H9 (cell line): ENCODE measurements around the gene SORCS2. TPM values are rescaled to one million over a fixed set of nuclear protein-coding genes. Genes with fewer than 3 reads are reported as not detected.
A peak's percentile ranks its signal among the peaks of the same experiment; 100 is the strongest.

ENCODE experiments used
- DNase-seq: peaks from one replicate; pipeline ENCODE4 v3.0.0-alpha.2; 2017
- H2AFZ ChIP-seq: one replicate; pipeline ENCODE4 v1.6.1; 2013; ENCODE audit warnings: mild to moderate bottlenecking, low read length, control low read depth, moderate library complexity
- H2AK5ac ChIP-seq: 2 replicates; pipeline ENCODE4 v1.6.1; 2013; ENCODE audit warnings: low read length, control low read depth, mixed read lengths; ENCODE audit not compliant: insufficient read length
- H2BK120ac ChIP-seq: one replicate; pipeline ENCODE4 v1.6.1; 2013; ENCODE audit warnings: low read depth, mild to moderate bottlenecking, low read length, control low read depth, inconsistent platforms; ENCODE audit not compliant: poor library complexity, severe bottlenecking
- H2BK12ac ChIP-seq: 2 replicates; pipeline ENCODE4 v1.6.1; 2013; ENCODE audit warnings: low read length, control low read depth, mixed read lengths, low read depth; ENCODE audit not compliant: insufficient read length
- H2BK15ac ChIP-seq: 2 replicates; pipeline ENCODE4 v1.6.1; 2013; ENCODE audit warnings: low read depth, low read length, control low read depth
- H2BK20ac ChIP-seq: one replicate; pipeline ENCODE4 v1.6.1; 2013; ENCODE audit warnings: low read depth, mild to moderate bottlenecking, low read length, control low read depth, inconsistent platforms; ENCODE audit not compliant: poor library complexity, severe bottlenecking
- H2BK5ac ChIP-seq: 2 replicates; pipeline ENCODE4 v1.6.1; 2013; ENCODE audit warnings: low read length, control low read depth, mixed read lengths; ENCODE audit not compliant: insufficient read length
- H3K14ac ChIP-seq: 2 replicates; pipeline ENCODE4 v1.6.1; 2013; ENCODE audit warnings: low read length, control low read depth; ENCODE audit not compliant: insufficient read depth
- H3K18ac ChIP-seq: 2 replicates; pipeline ENCODE4 v1.6.1; 2013; ENCODE audit warnings: low read depth, mild to moderate bottlenecking, mixed read lengths, low read length, control low read depth; ENCODE audit not compliant: insufficient read length
- H3K23ac ChIP-seq: 2 replicates; pipeline ENCODE4 v1.6.1; 2013; ENCODE audit warnings: low read length, control low read depth, mixed read lengths, low read depth; ENCODE audit not compliant: insufficient read length
- H3K23me2 ChIP-seq: 2 replicates; pipeline ENCODE4 v1.6.1; 2013; ENCODE audit warnings: low read depth, mild to moderate bottlenecking, mixed read lengths, low read length, control low read depth; ENCODE audit not compliant: insufficient read length, poor library complexity, severe bottlenecking
- H3K27ac ChIP-seq: 2 replicates; pipeline ENCODE4 v1.5.1; 2013; ENCODE audit warnings: low read length, control low read depth, mixed read lengths, low read depth; ENCODE audit not compliant: insufficient read length
- H3K27me3 ChIP-seq: 2 replicates; pipeline ENCODE4 v1.6.1; 2013; ENCODE audit warnings: low read length, control low read depth, inconsistent platforms; ENCODE audit not compliant: insufficient read depth
- H3K4ac ChIP-seq: 2 replicates; pipeline ENCODE4 v1.6.1; 2013; ENCODE audit warnings: low read depth, mild to moderate bottlenecking, control low read depth, inconsistent platforms, low read length, moderate library complexity
- H3K4me1 ChIP-seq: 2 replicates; pipeline ENCODE4 v1.6.1; 2013; ENCODE audit warnings: low read length, control low read depth, inconsistent platforms; ENCODE audit not compliant: insufficient read depth
- H3K4me2 ChIP-seq: 2 replicates; pipeline ENCODE4 v1.6.1; 2013; ENCODE audit warnings: low read length, control low read depth, mixed read lengths; ENCODE audit not compliant: insufficient read length, insufficient read depth
- H3K56ac ChIP-seq: 2 replicates; pipeline ENCODE4 v1.6.1; 2013; ENCODE audit warnings: low read depth, mild to moderate bottlenecking, mixed read lengths, low read length, control low read depth; ENCODE audit not compliant: insufficient read length
- H3K79me1 ChIP-seq: 2 replicates; pipeline ENCODE4 v1.6.1; 2013; ENCODE audit warnings: low read depth, mild to moderate bottlenecking, moderate library complexity, low read length, control low read depth, inconsistent platforms; ENCODE audit not compliant: insufficient read depth, poor library complexity, severe bottlenecking
- H3K79me2 ChIP-seq: 2 replicates; pipeline ENCODE4 v1.6.1; 2013; ENCODE audit warnings: low read length, control low read depth, inconsistent platforms; ENCODE audit not compliant: insufficient read depth
- H3K9ac ChIP-seq: 2 replicates; pipeline ENCODE4 v1.6.1; 2013; ENCODE audit warnings: low read length, control low read depth, mixed read lengths; ENCODE audit not compliant: insufficient read length; ENCODE audit errors: extremely low read depth
- H3K9me3 ChIP-seq: one replicate; pipeline ENCODE4 v1.6.1; 2013; ENCODE audit warnings: low read depth, low read length, inconsistent platforms; ENCODE audit not compliant: control insufficient read depth
- H3T11ph ChIP-seq: one replicate; pipeline ENCODE4 v1.6.1; 2013; ENCODE audit warnings: mild to moderate bottlenecking, low read length, control low read depth, inconsistent platforms
- H4K20me1 ChIP-seq: one replicate; pipeline ENCODE4 v1.6.1; 2013; ENCODE audit not compliant: control insufficient read depth, insufficient read length, insufficient read depth
- H4K5ac ChIP-seq: 2 replicates; pipeline ENCODE4 v1.6.1; 2013; ENCODE audit warnings: low read depth, mild to moderate bottlenecking, mixed read lengths, low read length, control low read depth; ENCODE audit not compliant: insufficient read length
- H4K8ac ChIP-seq: replicated peaks from 2 replicates; pipeline ENCODE4 v1.6.1; 2013; ENCODE audit warnings: low read length, control low read depth, mixed read lengths, low read depth; ENCODE audit not compliant: insufficient read length
- H4K91ac ChIP-seq: 2 replicates; pipeline ENCODE4 v1.6.1; 2013; ENCODE audit warnings: low read depth, mild to moderate bottlenecking, moderate library complexity, mixed read lengths, low read length, control low read depth; ENCODE audit not compliant: insufficient read length
- H3K27ac Mint-ChIP-seq, 3 experiments: 2 replicates in 2 of 3; 3 replicates in 1 of 3; pipeline ENCODE4 v1.8.0; 2020 to 2021; ENCODE audit warnings: mixed read lengths in 3 of 3, mild to moderate bottlenecking in 1 of 3, moderate library complexity in 1 of 3
- H3K27me3 Mint-ChIP-seq: 2 replicates; pipeline ENCODE4 v1.8.0; 2021; ENCODE audit warnings: low read depth, mild to moderate bottlenecking, moderate library complexity, mixed read lengths
- H3K36me3 Mint-ChIP-seq, 3 experiments: 2 replicates in 2 of 3; 3 replicates in 1 of 3; pipeline ENCODE4 v1.8.0; 2020 to 2021; ENCODE audit warnings: low read depth in 3 of 3, mixed read lengths in 3 of 3; ENCODE audit not compliant: insufficient read depth in 1 of 3
- H3K4me1 Mint-ChIP-seq, 2 experiments: 2 replicates each; pipeline ENCODE4 v1.8.0; 2020; ENCODE audit warnings: mixed read lengths in 2 of 2
- H3K4me3 Mint-ChIP-seq, 2 experiments: 2 replicates in 1 of 2; 3 replicates in 1 of 2; pipeline ENCODE4 v1.8.0; 2020 to 2021; ENCODE audit warnings: mild to moderate bottlenecking in 2 of 2, mixed read lengths in 2 of 2, moderate library complexity in 1 of 2
- H3K9me3 Mint-ChIP-seq, 2 experiments: 2 replicates in 1 of 2; 3 replicates in 1 of 2; pipeline ENCODE4 v1.8.0; 2020; ENCODE audit warnings: mild to moderate bottlenecking in 2 of 2, mixed read lengths in 2 of 2, moderate library complexity in 1 of 2
- WGBS: extraction: QIAGEN DNeasy Blood & Tissue Kit; methylation state at CpG from one replicate; pipeline ENCODE4 v1.1.7; 2013; ENCODE audit warnings: missing lambda C conversion rate, low lambda C conversion rate, mixed read lengths; ENCODE audit not compliant: insufficient read length; ENCODE audit errors: extremely low coverage; 5-methylcytosine and 5-hydroxymethylcytosine counted together
- total RNA-seq: library from RNA; stranded (reverse); gene quantifications from 2 replicates; pipeline ENCODE4 v1.2.1, GENCODE V29; 2021
- TF ChIP-seq, protein P1 (sequence below): fragments of 200-600 bp; sonication (generic); conservative IDR thresholded peaks from 3 replicates; pipeline ENCODE4 v1.8.0; 2021; ENCODE audit warnings: antibody characterized with exemption, mild to moderate bottlenecking

Gene SORCS2
- total RNA-seq, 1 experiment from 2014 or later = 0.57 TPM

DNA sequence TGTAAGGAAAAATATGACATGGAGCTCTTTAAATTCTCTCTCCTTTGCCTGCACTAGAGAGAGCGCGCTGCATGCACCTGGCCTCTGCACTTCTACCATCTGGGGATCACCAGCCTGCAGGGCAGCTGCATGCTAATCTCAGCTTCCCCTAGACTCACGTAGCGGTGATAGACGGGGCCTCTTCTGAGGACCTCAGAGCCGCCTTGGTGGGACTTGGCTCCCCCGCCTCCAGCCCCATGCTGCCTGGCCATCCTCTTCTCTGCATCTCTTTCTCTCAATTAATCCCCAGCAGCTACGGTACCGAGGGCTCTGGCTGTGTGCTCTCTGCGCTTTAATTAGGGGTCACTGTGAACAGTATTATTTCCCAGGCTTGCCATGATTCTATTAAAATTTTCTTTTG is 295.2 kb downstream of the SORCS2 start:
- TF ChIP-seq, protein P1, sequence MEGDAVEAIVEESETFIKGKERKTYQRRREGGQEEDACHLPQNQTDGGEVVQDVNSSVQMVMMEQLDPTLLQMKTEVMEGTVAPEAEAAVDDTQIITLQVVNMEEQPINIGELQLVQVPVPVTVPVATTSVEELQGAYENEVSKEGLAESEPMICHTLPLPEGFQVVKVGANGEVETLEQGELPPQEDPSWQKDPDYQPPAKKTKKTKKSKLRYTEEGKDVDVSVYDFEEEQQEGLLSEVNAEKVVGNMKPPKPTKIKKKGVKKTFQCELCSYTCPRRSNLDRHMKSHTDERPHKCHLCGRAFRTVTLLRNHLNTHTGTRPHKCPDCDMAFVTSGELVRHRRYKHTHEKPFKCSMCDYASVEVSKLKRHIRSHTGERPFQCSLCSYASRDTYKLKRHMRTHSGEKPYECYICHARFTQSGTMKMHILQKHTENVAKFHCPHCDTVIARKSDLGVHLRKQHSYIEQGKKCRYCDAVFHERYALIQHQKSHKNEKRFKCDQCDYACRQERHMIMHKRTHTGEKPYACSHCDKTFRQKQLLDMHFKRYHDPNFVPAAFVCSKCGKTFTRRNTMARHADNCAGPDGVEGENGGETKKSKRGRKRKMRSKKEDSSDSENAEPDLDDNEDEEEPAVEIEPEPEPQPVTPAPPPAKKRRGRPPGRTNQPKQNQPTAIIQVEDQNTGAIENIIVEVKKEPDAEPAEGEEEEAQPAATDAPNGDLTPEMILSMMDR = no peak
- H3K27ac Mint-ChIP-seq = no peak overlapping the region
- no peaks in the 10 kb centered on the region for H3K9me3 Mint-ChIP-seq
- Histone ChIP-seq H2BK5ac (no peak overlapping the region), H2AFZ (no peak overlapping the region), H3K9me3 (no peaks in the 10 kb centered on the region), H2BK15ac (no peak overlapping the region), H3T11ph (no peak overlapping the region), H2BK20ac (no peak overlapping the region), H3K79me1 (no peaks in the 10 kb centered on the region), H4K8ac (no peak overlapping the region), H3K23me2 (no peaks in the 10 kb centered on the region), H3K14ac (no peak overlapping the region), H3K4ac (no peak overlapping the region), H3K27me3 (no peaks in the 10 kb centered on the region), H3K23ac (no peak overlapping the region), H3K4me2 (no peak overlapping the region), H3K27ac (no peak overlapping the region), H4K5ac (no peak overlapping the region), H3K56ac (no peak overlapping the region), H3K79me2 (no peaks in the 10 kb centered on the region), H4K91ac (no peak overlapping the region), H2BK120ac (no peak overlapping the region), H3K9ac (no peak overlapping the region), H2BK12ac (no peak overlapping the region), H3K18ac (no peak overlapping the region), H4K20me1 (no peaks in the 10 kb centered on the region), H3K4me1 (no peaks in the 10 kb centered on the region), H2AK5ac (no peak overlapping the region)
- peak overlapping the region in 1 of 2 experiments; percentile 62; a peak in 2 of 5 replicates for H3K4me3 Mint-ChIP-seq
- no peaks in the 10 kb centered on the region; the same call in 1 of the 2 replicates for H3K27me3 Mint-ChIP-seq
- no peak for DNase-seq
- no peaks in the 10 kb centered on the region; a peak in 1 of 7 replicates for H3K36me3 Mint-ChIP-seq
- no CpG with 5 or more reads among the region's 10 CpGs for WGBS
- H3K4me1 Mint-ChIP-seq = peaks cover 34 to 38% of the 10 kb centered on the region in 2 experiments
